CD14-positive monocyte (primary cell): ENCODE data around the gene POLG2. TPM values are rescaled to one million over a fixed set of nuclear protein-coding genes. Genes with fewer than 3 reads are reported as not detected.

ENCODE experiments used
- DNase-seq, 3 donors: peaks; one replicate each; pipeline ENCODE4 v3.0.0-alpha.2; 2011 to 2022
- H2AFZ ChIP-seq: 2 replicates; pipeline ENCODE4 v1.6.0; 2012; ENCODE audit warnings: mild to moderate bottlenecking, low read depth, low read length, inconsistent platforms; ENCODE audit not compliant: insufficient read depth, poor library complexity, severe bottlenecking
- H3K27ac ChIP-seq, 2 donors: 1 replicate in 1 of 2; 2 replicates in 1 of 2; pipeline ENCODE4 v1.5.1; 2012 to 2013; ENCODE audit warnings: low read length in 2 of 2, control low read depth in 1 of 2, inconsistent platforms in 1 of 2, low read depth in 1 of 2, mild to moderate bottlenecking in 1 of 2
- H3K27me3 ChIP-seq, 2 donors: one replicate each; pipeline versions ENCODE4 v1.6.0 to v1.6.1; 2011 to 2013; ENCODE audit warnings: low read length in 2 of 2; ENCODE audit not compliant: control insufficient read depth in 2 of 2, insufficient read depth in 2 of 2
- H3K36me3 ChIP-seq, 2 donors: replicated peaks in 1 of 2; 1 replicate in 1 of 2; 2 replicates in 1 of 2; pipeline versions ENCODE4 v1.5.1 to v1.6.1; 2012 to 2013; ENCODE audit warnings: low read length in 2 of 2, control low read depth in 1 of 2, inconsistent platforms in 1 of 2, mild to moderate bottlenecking in 1 of 2; ENCODE audit not compliant: insufficient read depth in 2 of 2, control insufficient read depth in 1 of 2
- H3K4me1 ChIP-seq, 2 donors: 1 replicate in 1 of 2; 2 replicates in 1 of 2; pipeline versions ENCODE4 v1.5.1 to v1.6.1; 2012 to 2013; ENCODE audit warnings: low read length in 2 of 2, control low read depth in 1 of 2, inconsistent platforms in 1 of 2, mild to moderate bottlenecking in 1 of 2, moderate library complexity in 1 of 2; ENCODE audit not compliant: insufficient read depth in 2 of 2, control insufficient read depth in 1 of 2
- H3K4me2 ChIP-seq: replicated peaks from 2 replicates; pipeline ENCODE3; 2012; ENCODE audit warnings: low read length, moderate library complexity, mild to moderate bottlenecking; ENCODE audit not compliant: poor library complexity, severe bottlenecking; ENCODE audit errors: extremely low read depth
- H3K4me3 ChIP-seq, 3 experiments: fragments of 200-600 bp in 1 of 3; sonication (generic) in 1 of 3; replicated peaks in 1 of 3; 1 replicate in 2 of 3; 2 replicates in 1 of 3; pipeline ENCODE4 v1.5.1; 2011 to 2013; ENCODE audit warnings: low read length in 3 of 3, mild to moderate bottlenecking in 3 of 3, control low read depth in 2 of 3, low read depth in 2 of 3, inconsistent platforms in 1 of 3, moderate library complexity in 1 of 3
- H3K79me2 ChIP-seq: 2 replicates; pipeline ENCODE4 v1.6.0; 2012; ENCODE audit warnings: mild to moderate bottlenecking, control low read depth, inconsistent platforms, low read length, moderate library complexity; ENCODE audit not compliant: insufficient read depth
- H3K9ac ChIP-seq: 2 replicates; pipeline ENCODE4 v1.6.0; 2017; ENCODE audit warnings: low read length, mild to moderate bottlenecking; ENCODE audit not compliant: insufficient read depth, poor library complexity, severe bottlenecking
- H3K9me3 ChIP-seq, 2 donors: replicated peaks in 1 of 2; 1 replicate in 1 of 2; 2 replicates in 1 of 2; pipeline versions ENCODE4 v1.5.1 to v1.6.1; 2012 to 2013; ENCODE audit warnings: low read length in 2 of 2, control low read depth in 1 of 2; ENCODE audit not compliant: control insufficient read depth in 1 of 2, insufficient read depth in 1 of 2
- H4K20me1 ChIP-seq: 2 replicates; pipeline ENCODE4 v1.6.0; 2012; ENCODE audit warnings: mild to moderate bottlenecking, low read length, control low read depth, moderate library complexity; ENCODE audit not compliant: insufficient read depth
- H3K27ac Mint-ChIP-seq, 7 donors: one replicate each; pipeline ENCODE4 v1.8.0; 2020; ENCODE audit warnings: mild to moderate bottlenecking in 7 of 7, mixed read lengths in 7 of 7, moderate library complexity in 6 of 7, inconsistent platforms in 2 of 7
- H3K27me3 Mint-ChIP-seq, 3 donors: one replicate each; pipeline ENCODE4 v1.8.0; 2021 to 2022; ENCODE audit warnings: low read depth in 3 of 3, mild to moderate bottlenecking in 3 of 3, mixed read lengths in 3 of 3, moderate library complexity in 3 of 3, inconsistent platforms in 1 of 3
- H3K36me3 Mint-ChIP-seq, 2 donors: one replicate each; pipeline ENCODE4 v1.8.0; 2020; ENCODE audit warnings: mixed read lengths in 2 of 2, inconsistent platforms in 1 of 2, mild to moderate bottlenecking in 1 of 2
- H3K4me1 Mint-ChIP-seq: one replicate; pipeline ENCODE4 v1.8.0; 2020; ENCODE audit warnings: mild to moderate bottlenecking, mixed read lengths
- H3K4me3 Mint-ChIP-seq, 2 donors: one replicate each; pipeline ENCODE4 v1.8.0; 2020; ENCODE audit warnings: mild to moderate bottlenecking in 2 of 2, mixed read lengths in 2 of 2, moderate library complexity in 1 of 2
- H3K9me3 Mint-ChIP-seq, 7 donors: one replicate each; pipeline ENCODE4 v1.8.0; 2020 to 2022; ENCODE audit warnings: mixed read lengths in 7 of 7, mild to moderate bottlenecking in 6 of 7, moderate library complexity in 6 of 7, inconsistent platforms in 2 of 7
- WGBS: methylation state at CpG from one replicate; pipeline ENCODE4 v1.1.5; 2013; ENCODE audit warnings: missing lambda C conversion rate; ENCODE audit not compliant: insufficient coverage; 5-methylcytosine and 5-hydroxymethylcytosine counted together
- intact Hi-C, 2 donors: fragments of 100-400 bp; cut with micrococcal nuclease; formaldehyde crosslinking; loops; one replicate each; pipeline versions ENCODE4 v1.15.0 to v1.15.1; 2023
- polyA minus RNA-seq: library from RNA; depleted of rRNA, polyadenylated mRNA; stranded (reverse); fragments of >200 nt; gene quantifications from 2 replicates; pipeline ENCODE4 v1.2.3, GENCODE V29; 2012
- polyA plus RNA-seq, 3 donors: library from polyadenylated mRNA; depleted of rRNA in 1 of 3; unstranded in 2 of 3; stranded (reverse) in 1 of 3; fragments of 300-500 nt in 2 of 3; fragments of >200 nt in 1 of 3; fragmentation: Illumina TruSeq in 2 of 3; gene quantifications; 1 replicate in 2 of 3; 2 replicates in 1 of 3; pipeline ENCODE4 v1.2.3, GENCODE V29; 2012 to 2021
- total RNA-seq, 12 experiments: library from RNA in 1 of 12; stranded (reverse) in 1 of 12; fragments of 120-200 nt in 1 of 12; gene quantifications; one replicate each; pipeline ENCODE4 v1.2.4 and lab custom pipeline; 2013 to 2026; ENCODE audit warnings: mixed read lengths in 6 of 12, inconsistent platforms in 1 of 12
- TF ChIP-seq, protein P1 (sequence below): fragments of 200-600 bp; IDR thresholded peaks from one replicate; pipeline ENCODE4 v1.8.0; 2022; ENCODE audit warnings: antibody characterized with exemption, mild to moderate bottlenecking

Gene POLG2
- 11.2 TPM for total RNA-seq (2013)
- polyA plus RNA-seq (10 to 100 TPM in 1 of 3 donors, 1 to 10 TPM in 1, under 1 TPM in 1; 0.85 to 15.8 (median 1.7) TPM), polyA minus RNA-seq (5.4 and 5.5 TPM in 2 replicates), total RNA-seq (lab: John Stamatoyannopoulos, UW) (3.6 to 65.2 (median 25.9) reads per million in 11 experiments)

DNA sequence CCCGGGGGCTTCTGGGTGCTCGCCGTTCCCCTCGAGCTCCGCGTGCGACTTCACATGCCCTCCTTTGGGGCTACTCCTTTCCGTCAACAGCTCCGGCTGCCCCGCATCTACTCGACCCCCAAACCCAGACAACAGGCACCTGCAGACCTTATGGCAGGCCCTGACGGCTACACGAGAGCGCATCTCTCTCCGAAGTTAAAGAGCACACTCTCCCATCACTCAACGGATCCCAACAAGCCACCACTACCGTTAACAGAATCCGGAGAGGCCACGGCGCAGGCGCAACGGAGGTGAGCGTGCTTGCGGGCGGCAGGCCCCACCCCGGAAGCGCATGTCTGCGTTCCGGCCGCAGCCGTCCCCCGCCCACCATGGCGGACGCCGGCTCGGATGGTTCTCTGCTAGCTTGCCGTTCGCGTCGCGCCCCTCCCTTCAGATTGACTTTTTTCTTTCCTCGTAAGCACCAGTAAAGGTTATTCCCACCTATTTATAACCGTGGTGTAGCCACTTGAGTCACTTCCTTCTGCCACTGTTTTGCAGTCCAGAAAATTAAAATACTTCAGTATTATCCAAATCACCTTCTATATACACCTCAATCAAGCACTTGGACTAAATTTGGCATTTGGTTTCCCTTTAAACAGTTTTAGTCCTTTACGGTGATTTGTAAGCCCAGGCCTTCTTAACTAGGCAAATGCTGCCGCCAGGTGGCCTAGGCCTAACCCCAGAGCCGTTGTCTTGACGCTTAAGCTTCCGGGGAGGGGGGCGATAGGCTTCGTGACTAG, at the start of gene POLG2:
Gene POLG2 (minus strand): TSS at position 269 of the 779 bp plus-strand sequence. CDS start 86 bp downstream, at position 183.
- Mint-ChIP-seq H3K36me3 (peaks cover 49 to 54% of the 10 kb centered on the region in 2 donors), H3K4me1 (peaks cover 55% of the 10 kb centered on the region), H3K9me3 (peaks cover 0 to 1% (median 0%) of the 10 kb centered on the region in 7 donors), H3K27ac (peak within 1 kb of the TSS; percentile 96 to 99 (median 98)), H3K4me3 (peak within 1 kb of the TSS; percentile 99 to 100), H3K27me3 (peaks cover 0 to 2% (median 0%) of the 10 kb centered on the region in 3 donors)
- Histone ChIP-seq H2AFZ (peak within 1 kb of the TSS; percentile 69), H4K20me1 (peaks cover 48% of the 10 kb centered on the region), H3K27ac (peak within 1 kb of the TSS; percentile 90 to 97), H3K4me1 (peaks cover 31 to 40% of the 10 kb centered on the region in 2 donors), H3K79me2 (peaks cover 83% of the 10 kb centered on the region), H3K9ac (peak within 1 kb of the TSS; percentile 78), H3K4me3 (peak within 1 kb of the TSS; percentile 57 to 84 (median 70)), H3K27me3 (no peaks in the 10 kb centered on the region), H3K9me3 (no peaks in the 10 kb centered on the region), H3K4me2 (peak within 1 kb of the TSS; percentile 85), H3K36me3 (peaks cover 51% of the 10 kb centered on the region in 2 donors)
- TF ChIP-seq, protein P1, sequence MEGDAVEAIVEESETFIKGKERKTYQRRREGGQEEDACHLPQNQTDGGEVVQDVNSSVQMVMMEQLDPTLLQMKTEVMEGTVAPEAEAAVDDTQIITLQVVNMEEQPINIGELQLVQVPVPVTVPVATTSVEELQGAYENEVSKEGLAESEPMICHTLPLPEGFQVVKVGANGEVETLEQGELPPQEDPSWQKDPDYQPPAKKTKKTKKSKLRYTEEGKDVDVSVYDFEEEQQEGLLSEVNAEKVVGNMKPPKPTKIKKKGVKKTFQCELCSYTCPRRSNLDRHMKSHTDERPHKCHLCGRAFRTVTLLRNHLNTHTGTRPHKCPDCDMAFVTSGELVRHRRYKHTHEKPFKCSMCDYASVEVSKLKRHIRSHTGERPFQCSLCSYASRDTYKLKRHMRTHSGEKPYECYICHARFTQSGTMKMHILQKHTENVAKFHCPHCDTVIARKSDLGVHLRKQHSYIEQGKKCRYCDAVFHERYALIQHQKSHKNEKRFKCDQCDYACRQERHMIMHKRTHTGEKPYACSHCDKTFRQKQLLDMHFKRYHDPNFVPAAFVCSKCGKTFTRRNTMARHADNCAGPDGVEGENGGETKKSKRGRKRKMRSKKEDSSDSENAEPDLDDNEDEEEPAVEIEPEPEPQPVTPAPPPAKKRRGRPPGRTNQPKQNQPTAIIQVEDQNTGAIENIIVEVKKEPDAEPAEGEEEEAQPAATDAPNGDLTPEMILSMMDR, result peak; percentile 61
- under 1% methylated on average over 46 of the region's 50 CpGs for WGBS
- peak; percentile 91 to 94 (median 94) for DNase-seq
- intact Hi-C loops, result loop anchor here in 1 of 2 donors (10.0 kb wide), 1 partner anchor 192 kb away; no protein-coding TSS in a partner anchor

DNA sequence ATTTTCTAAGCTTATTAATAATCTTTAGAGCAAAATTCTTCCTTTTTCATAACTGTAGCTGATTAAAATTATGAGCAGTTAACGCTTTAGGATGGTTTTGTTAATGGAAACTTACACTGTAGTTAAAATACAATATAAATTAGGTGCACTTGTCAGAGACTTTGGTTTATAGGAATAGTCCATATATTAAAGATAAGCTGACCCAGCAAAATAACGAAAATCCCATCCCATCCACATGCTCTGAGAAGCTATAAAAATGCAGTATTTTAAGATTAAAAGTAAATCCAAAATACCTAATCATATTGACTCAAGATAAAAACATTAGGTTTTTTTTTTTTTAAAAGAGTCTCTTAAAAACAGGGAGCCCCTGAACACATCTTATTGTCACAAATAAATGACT, 47.9 kb upstream of the POLG2 start:
- Histone ChIP-seq H3K9ac (no peak overlapping the region), H3K79me2 (no peaks in the 10 kb centered on the region), H3K4me3 (no peak overlapping the region), H3K27me3 (no peaks in the 10 kb centered on the region), H3K4me1 (no peaks in the 10 kb centered on the region), H3K9me3 (no peaks in the 10 kb centered on the region), H3K27ac (no peak overlapping the region), H3K4me2 (no peak overlapping the region), H3K36me3 (peaks cover 72 to 96% of the 10 kb centered on the region in 2 donors), H4K20me1 (peaks cover 3% of the 10 kb centered on the region), H2AFZ (no peak overlapping the region)
- no peak overlapping the region for H3K4me3 Mint-ChIP-seq
- no peak for DNase-seq
- H3K36me3 Mint-ChIP-seq, result peaks cover 61 to 77% of the 10 kb centered on the region in 2 donors
- H3K4me1 Mint-ChIP-seq, result no peaks in the 10 kb centered on the region
- WGBS, result no CpG with 5 or more reads among the region's 2 CpGs
- no peak overlapping the region for H3K27ac Mint-ChIP-seq
- no peaks in the 10 kb centered on the region for H3K9me3 Mint-ChIP-seq
- intact Hi-C loops, result no loop called here
- H3K27me3 Mint-ChIP-seq, result peaks cover 0 to 2% (median 0%) of the 10 kb centered on the region in 3 donors
- TF ChIP-seq, protein P1, result no peak
